ENCODE data around the gene HSF5.

The HSF5 gene

DNA sequence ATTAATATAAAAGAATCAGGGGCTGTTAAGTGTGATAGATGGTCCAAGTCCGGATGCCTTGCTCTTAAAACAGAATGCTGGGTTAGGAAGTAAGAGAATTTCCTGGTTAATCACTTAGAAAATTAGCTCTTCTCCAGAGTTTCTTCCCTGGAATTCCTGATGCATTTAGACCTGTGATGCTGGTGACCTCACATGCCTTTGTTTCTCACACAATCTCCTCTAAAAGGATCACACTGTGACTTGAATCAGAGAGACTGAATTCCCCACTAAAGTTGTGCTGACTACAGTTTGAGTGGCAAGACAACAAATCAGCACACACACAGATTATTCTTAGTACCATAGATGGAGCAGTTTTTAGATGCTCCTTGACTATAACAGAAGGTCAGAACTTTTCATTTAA lies 66.5 kb downstream of the HSF5 start:
- Histone ChIP-seq H3K4me1 (ENCODE audit: insufficient read depth, low read length) (peaks cover 13% of the 10 kb centered on the region; the same call in 1 of the 2 replicates), H3K27me3 (ENCODE audit: insufficient read depth, low read length) (peaks cover 5% of the 10 kb centered on the region; the same call in 1 of the 2 replicates), H3K27ac (ENCODE audit: low read depth, low read length) (peak overlapping the region; percentile 3; the same call in 1 of the 2 replicates), H3K9me3 (ENCODE audit: insufficient read depth, low read depth, low read length) (no peaks in the 10 kb centered on the region), H3K36me3 (ENCODE audit: insufficient read depth, low read length) (no peaks in the 10 kb centered on the region), H3K9ac (ENCODE audit: low read depth, low read length) (peak overlapping the region; percentile 9; the same call in 1 of the 2 replicates), H3K4me3 (ENCODE audit: low read length) (no peak overlapping the region)
- 60% methylated on average over 1 of the region's 1 CpG for WGBS

DNA sequence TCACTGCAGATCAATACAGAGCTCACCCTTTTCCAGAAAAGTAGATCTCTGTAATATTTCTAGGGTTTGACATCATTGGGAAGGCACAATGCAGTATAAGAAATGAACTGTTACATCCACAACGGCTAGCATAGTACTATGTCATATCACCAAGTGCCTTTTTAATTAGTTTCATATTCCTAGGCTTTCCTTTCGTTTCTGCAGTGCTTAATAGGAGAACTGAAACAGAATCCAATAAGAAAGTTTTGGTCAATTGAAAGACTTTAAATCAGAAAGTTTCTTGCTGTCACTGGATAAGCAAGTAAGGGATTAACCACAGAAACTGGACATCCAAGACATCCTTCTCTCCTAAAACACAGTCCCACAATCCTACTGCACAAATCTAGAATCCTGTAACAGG lies 67.4 kb downstream of the HSF5 start:
- no peak overlapping the region for H3K4me3 ChIP-seq (ENCODE audit: low read length)
- no peak overlapping the region for H3K9ac ChIP-seq (ENCODE audit: low read depth, low read length)
- no peaks in the 10 kb centered on the region for H3K36me3 ChIP-seq (ENCODE audit: insufficient read depth, low read length)
- H3K4me1 ChIP-seq (ENCODE audit: insufficient read depth, low read length) = peaks cover 21% of the 10 kb centered on the region
- 91% methylated on average over 2 of the region's 2 CpGs for WGBS
- no peak overlapping the region for H3K27ac ChIP-seq (ENCODE audit: low read depth, low read length)
- H3K27me3 ChIP-seq (ENCODE audit: insufficient read depth, low read length) = peaks cover 5% of the 10 kb centered on the region; the same call in 1 of the 2 replicates
- no peaks in the 10 kb centered on the region for H3K9me3 ChIP-seq (ENCODE audit: insufficient read depth, low read depth, low read length)

DNA sequence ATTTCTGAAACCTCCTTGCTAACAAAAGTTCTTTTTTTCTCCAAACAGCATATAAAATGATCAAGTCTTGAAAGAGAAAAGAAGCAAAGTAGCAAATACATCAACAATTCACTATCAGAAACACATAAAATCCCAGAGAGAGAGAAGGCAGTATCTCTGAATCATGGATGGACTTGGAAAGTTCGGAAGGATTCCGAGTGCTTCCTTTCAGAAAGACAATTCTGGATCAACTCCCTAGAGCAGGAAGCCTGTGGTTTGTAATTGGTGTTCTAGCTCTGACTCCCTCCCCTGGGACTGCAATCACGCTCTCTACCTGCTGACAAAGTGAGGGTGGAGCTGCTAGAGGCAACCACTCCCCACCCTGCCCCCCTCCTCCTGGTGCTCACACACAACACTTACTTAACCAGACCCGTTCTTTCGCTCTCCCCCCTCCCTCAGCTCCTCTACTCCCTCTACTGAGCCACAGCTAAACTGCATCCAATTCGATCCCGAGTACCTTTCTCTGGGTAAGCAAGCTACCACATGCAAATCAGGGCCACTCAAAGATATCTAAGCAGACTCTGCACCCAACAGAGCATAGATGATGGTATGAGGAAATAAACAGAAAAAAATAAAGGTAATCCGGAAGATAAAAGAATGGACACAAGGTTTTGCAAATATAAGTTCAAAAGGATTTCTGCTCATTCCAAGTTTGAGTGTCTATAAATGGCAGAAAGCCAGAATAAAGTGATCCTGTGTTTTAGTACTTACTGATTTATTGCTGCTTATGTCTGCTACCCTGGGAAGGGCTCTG lies 70.7 kb downstream of the HSF5 start, which contains the start of gene RNF43:
Gene RNF43 (minus strand): TSS at position 235 of the 793 bp plus-strand sequence. CDS start 1,957 bp downstream, outside the sequence.
- Histone ChIP-seq H3K9ac (ENCODE audit: low read depth, low read length) (peak within 1 kb of the TSS; percentile 76), H3K9me3 (ENCODE audit: insufficient read depth, low read depth, low read length) (no peaks in the 10 kb centered on the region), H3K27ac (ENCODE audit: low read depth, low read length) (peak within 1 kb of the TSS; percentile 72), H3K27me3 (ENCODE audit: insufficient read depth, low read length) (peaks cover 5% of the 10 kb centered on the region; the same call in 1 of the 2 replicates), H3K4me1 (ENCODE audit: insufficient read depth, low read length) (peaks cover 40% of the 10 kb centered on the region), H3K4me3 (ENCODE audit: low read length) (peak within 1 kb of the TSS; percentile 68), H3K36me3 (ENCODE audit: insufficient read depth, low read length) (no peaks in the 10 kb centered on the region)
- WGBS = under 1% methylated on average over 8 of the region's 8 CpGs

DNA sequence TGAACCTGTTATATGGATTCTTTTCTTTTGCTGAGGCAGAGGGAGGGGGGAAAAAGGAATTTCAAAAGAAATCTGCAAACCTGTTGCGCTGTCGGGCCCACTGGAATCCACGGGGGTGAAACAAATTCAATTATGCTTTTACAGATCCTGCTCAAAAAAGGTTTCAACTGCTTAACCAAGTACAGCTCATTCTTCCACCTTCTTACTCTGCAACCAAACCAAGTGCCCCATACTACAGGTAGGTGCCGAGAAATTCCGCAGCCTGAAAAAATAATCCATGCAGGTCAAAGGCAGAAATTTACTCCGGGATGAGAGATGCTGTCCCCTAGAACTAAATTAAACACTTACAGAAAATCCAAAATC lies 71.3 kb downstream of the HSF5 start:
- peaks cover 5% of the 10 kb centered on the region; the same call in 1 of the 2 replicates for H3K27me3 ChIP-seq (ENCODE audit: insufficient read depth, low read length)
- peak overlapping the region; percentile 76 for H3K9ac ChIP-seq (ENCODE audit: low read depth, low read length)
- peaks cover 35% of the 10 kb centered on the region for H3K4me1 ChIP-seq (ENCODE audit: insufficient read depth, low read length)
- H3K4me3 ChIP-seq (ENCODE audit: low read length) = peak overlapping the region; percentile 68
- peak overlapping the region; percentile 72 for H3K27ac ChIP-seq (ENCODE audit: low read depth, low read length)
- WGBS = 8% methylated on average over 6 of the region's 6 CpGs
- no peaks in the 10 kb centered on the region for H3K36me3 ChIP-seq (ENCODE audit: insufficient read depth, low read length)
- H3K9me3 ChIP-seq (ENCODE audit: insufficient read depth, low read depth, low read length) = no peaks in the 10 kb centered on the region

DNA sequence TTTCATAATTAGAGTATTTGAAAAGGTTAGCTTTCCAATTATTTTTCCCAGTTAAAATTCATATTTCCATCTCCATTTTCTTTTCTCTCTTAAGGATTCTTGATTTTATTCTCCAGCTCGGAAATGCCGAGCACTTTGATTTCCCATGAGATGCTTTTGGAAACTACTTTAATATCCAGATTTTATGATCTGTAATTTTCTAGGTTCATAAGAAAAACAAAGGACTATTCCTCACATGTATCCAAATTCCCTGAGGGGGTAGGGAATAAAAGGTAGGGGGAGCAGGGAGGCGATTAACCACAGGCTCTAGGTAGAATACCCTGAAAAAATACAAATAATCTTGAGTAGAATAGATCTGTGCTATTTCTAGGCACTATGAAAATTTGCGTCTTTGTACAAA lies 71.8 kb downstream of the HSF5 start:
- peaks cover 29% of the 10 kb centered on the region for H3K4me1 ChIP-seq (ENCODE audit: insufficient read depth, low read length)
- peak overlapping the region; percentile 76 for H3K9ac ChIP-seq (ENCODE audit: low read depth, low read length)
- no peak overlapping the region for H3K27ac ChIP-seq (ENCODE audit: low read depth, low read length)
- H3K9me3 ChIP-seq (ENCODE audit: insufficient read depth, low read depth, low read length) = no peaks in the 10 kb centered on the region
- 80% methylated on average over 3 of the region's 4 CpGs for WGBS
- H3K36me3 ChIP-seq (ENCODE audit: insufficient read depth, low read length) = no peaks in the 10 kb centered on the region
- peak overlapping the region; percentile 68 for H3K4me3 ChIP-seq (ENCODE audit: low read length)
- H3K27me3 ChIP-seq (ENCODE audit: insufficient read depth, low read length) = peaks cover 5% of the 10 kb centered on the region; the same call in 1 of the 2 replicates

DNA sequence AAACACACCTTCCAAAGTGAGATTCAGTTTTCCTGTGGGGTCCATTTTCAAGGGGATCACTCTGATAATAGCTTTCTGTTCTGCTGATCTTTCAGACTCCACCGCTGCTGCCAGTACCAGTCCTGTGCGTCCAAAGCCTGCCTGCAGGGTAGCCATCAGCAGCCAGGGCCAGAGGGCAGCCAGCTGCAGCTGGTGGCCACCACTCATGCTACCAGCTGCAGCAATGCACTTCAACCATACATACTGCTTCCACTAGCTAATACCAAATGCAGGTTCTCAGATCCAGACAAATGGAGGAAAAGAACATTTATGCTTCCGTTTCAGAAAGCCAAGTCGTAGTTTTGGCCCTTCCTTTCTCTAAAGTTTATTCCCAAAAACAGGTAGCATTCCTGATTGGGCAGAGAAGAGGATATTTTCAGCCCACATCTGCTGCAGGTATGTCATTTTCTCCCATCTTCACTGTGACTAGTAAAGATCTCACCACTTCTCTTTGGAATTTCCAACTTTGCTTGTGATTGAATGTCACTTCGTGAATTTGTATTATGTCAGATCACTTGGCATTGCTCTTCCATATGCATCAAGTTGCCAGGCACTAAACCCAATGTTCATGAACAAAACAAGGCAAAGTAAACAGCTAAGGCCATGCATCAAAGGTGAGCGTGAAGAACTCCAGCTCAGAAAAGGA lies 72.7 kb downstream of the HSF5 start:
- WGBS = 62% methylated on average over 6 of the region's 6 CpGs
- Histone ChIP-seq H3K4me1 (ENCODE audit: insufficient read depth, low read length) (peaks cover 29% of the 10 kb centered on the region), H3K27me3 (ENCODE audit: insufficient read depth, low read length) (no peaks in the 10 kb centered on the region), H3K4me3 (ENCODE audit: low read length) (peak overlapping the region; percentile 68), H3K9me3 (ENCODE audit: insufficient read depth, low read depth, low read length) (no peaks in the 10 kb centered on the region), H3K36me3 (ENCODE audit: insufficient read depth, low read length) (no peaks in the 10 kb centered on the region), H3K27ac (ENCODE audit: low read depth, low read length) (no peak overlapping the region), H3K9ac (ENCODE audit: low read depth, low read length) (no peak overlapping the region)

DNA sequence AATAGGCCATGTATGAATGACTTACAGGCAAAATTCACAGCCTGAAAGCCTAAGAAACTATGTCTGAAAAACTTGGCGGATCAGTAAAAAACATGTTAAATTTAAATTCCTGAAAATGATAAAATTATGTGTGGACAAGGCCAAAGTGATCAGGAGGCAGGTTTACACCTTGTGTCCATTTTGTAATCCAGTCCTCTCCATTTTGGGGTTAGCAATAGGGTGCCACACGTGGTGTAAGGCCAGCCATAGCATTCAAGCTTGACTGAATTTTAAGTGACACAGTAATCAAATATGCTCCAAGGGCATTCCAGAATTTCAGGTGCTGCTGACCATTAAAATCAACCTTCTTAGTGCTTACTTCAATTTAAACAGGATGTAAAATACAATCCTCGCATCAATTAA lies 73.6 kb downstream of the HSF5 start:
- peaks cover 29% of the 10 kb centered on the region for H3K4me1 ChIP-seq (ENCODE audit: insufficient read depth, low read length)
- H3K9ac ChIP-seq (ENCODE audit: low read depth, low read length) = no peak overlapping the region
- H3K4me3 ChIP-seq (ENCODE audit: low read length) = peak overlapping the region; percentile 68; the same call in 1 of the 2 replicates
- H3K9me3 ChIP-seq (ENCODE audit: insufficient read depth, low read depth, low read length) = no peaks in the 10 kb centered on the region
- 79% methylated on average over 3 of the region's 3 CpGs for WGBS
- no peaks in the 10 kb centered on the region for H3K36me3 ChIP-seq (ENCODE audit: insufficient read depth, low read length)
- H3K27me3 ChIP-seq (ENCODE audit: insufficient read depth, low read length) = no peaks in the 10 kb centered on the region
- no peak overlapping the region for H3K27ac ChIP-seq (ENCODE audit: low read depth, low read length)

DNA sequence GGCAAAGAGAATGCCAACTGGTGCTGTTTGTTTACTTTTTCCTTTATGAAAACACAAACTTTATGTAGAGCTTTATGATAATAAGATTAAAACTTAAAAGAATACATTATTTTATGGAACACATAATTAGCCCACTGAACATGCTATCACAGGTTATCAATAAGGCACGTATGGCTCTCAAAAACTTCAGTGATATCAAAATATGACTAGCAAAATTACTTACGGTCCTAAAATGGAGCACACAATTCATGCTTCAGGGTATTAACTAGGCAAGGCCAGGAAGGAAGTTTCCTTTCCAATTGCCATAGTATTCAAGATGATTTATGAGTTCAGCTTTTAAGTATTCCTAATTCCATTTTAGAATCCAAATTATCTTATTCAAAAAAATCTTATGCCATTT lies 74.5 kb downstream of the HSF5 start:
- H3K36me3 ChIP-seq (ENCODE audit: insufficient read depth, low read length) = no peaks in the 10 kb centered on the region
- peaks cover 29% of the 10 kb centered on the region for H3K4me1 ChIP-seq (ENCODE audit: insufficient read depth, low read length)
- H3K27ac ChIP-seq (ENCODE audit: low read depth, low read length) = no peak overlapping the region
- no peak overlapping the region for H3K4me3 ChIP-seq (ENCODE audit: low read length)
- H3K9ac ChIP-seq (ENCODE audit: low read depth, low read length) = no peak overlapping the region
- H3K27me3 ChIP-seq (ENCODE audit: insufficient read depth, low read length) = no peaks in the 10 kb centered on the region
- H3K9me3 ChIP-seq (ENCODE audit: insufficient read depth, low read depth, low read length) = no peaks in the 10 kb centered on the region
- 88% methylated on average over 2 of the region's 2 CpGs for WGBS

GRCh38 chr17:58412961-58413586 lies 75.1 kb downstream of the HSF5 start:
- Histone ChIP-seq H3K9me3 (ENCODE audit: insufficient read depth, low read depth, low read length) (no peaks in the 10 kb centered on the region), H3K36me3 (ENCODE audit: insufficient read depth, low read length) (no peaks in the 10 kb centered on the region), H3K9ac (ENCODE audit: low read depth, low read length) (no peak overlapping the region), H3K4me3 (ENCODE audit: low read length) (no peak overlapping the region), H3K27ac (ENCODE audit: low read depth, low read length) (no peak overlapping the region), H3K27me3 (ENCODE audit: insufficient read depth, low read length) (no peaks in the 10 kb centered on the region), H3K4me1 (ENCODE audit: insufficient read depth, low read length) (peaks cover 29% of the 10 kb centered on the region)
- WGBS = 91% methylated on average over 1 of the region's 3 CpGs

DNA sequence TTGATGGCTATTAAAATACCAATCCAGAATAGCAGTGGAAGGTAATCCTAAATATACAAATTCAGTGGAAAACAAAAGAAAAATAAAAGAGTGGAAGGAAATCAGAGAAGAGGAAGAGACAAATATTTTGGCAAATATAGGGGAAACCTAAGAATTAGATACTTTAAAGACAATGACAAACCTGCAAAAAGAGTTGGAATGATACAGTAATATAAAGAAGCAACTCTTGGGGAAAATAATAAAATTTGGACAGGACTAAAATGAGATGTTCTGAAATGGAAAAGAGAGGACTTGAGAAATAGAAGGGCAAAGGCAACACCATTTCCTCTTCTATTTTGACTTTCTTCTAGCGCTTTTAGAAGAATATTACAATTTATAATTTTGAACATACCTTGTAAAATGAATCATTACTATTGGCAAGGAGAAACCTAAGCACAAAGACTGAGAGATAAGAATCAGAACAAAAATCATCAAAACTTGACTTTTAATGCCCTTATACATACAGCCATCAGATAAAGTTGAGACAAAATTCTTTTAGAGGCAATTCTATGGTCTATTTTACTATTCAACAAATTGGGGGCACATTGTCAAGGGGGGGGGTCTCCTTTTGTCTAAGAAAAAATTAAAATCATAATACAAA lies 76.0 kb downstream of the HSF5 start:
- Histone ChIP-seq H3K27ac (ENCODE audit: low read depth, low read length) (no peak overlapping the region), H3K4me3 (ENCODE audit: low read length) (no peak overlapping the region), H3K4me1 (ENCODE audit: insufficient read depth, low read length) (peaks cover 29% of the 10 kb centered on the region)

More for the DNA sequence above, 76.0 kb downstream of the HSF5 start:
- Histone ChIP-seq H3K9me3 (ENCODE audit: insufficient read depth, low read depth, low read length) (no peaks in the 10 kb centered on the region), H3K27me3 (ENCODE audit: insufficient read depth, low read length) (no peaks in the 10 kb centered on the region), H3K36me3 (ENCODE audit: insufficient read depth, low read length) (no peaks in the 10 kb centered on the region), H3K9ac (ENCODE audit: low read depth, low read length) (no peak overlapping the region)
- WGBS = no CpG with 5 or more reads among the region's 1 CpG

Measured in HUES64 (cell line).